T-helper 1 cell (primary cell): ENCODE results near the gene MT1H.
A peak's percentile ranks its signal among the peaks of the same experiment; 100 is the strongest.
"Not testable (repeated sequence)": the region's sequence is repeated elsewhere in the genome, so short reads cannot be mapped to it uniquely, and the experiment has no call there.

Experiments used
- DNase-seq, 5 donors: peaks; one replicate each; pipeline ENCODE4 v3.0.0-alpha.2; 2012 to 2020

The MT1H gene

GRCh38 chr16:56665286-56666261 lies 4.0 kb upstream of the MT1H start:
- DNase-seq: not testable (repeated sequence)

- DNase-seq: peak in 1 of 5 donors; percentile 46
Measured at GRCh38 chr16:56667581-56668571, 1.7 kb upstream of the MT1H start, which contains the start of gene MT1G. MT1G (minus strand) TSS chr16:56668065; CDS start chr16:56667993, 72 bp downstream.

GRCh38 chr16:56669840-56670619 lies 416 bp downstream of the MT1H start:
- no peak for DNase-seq

DNA sequence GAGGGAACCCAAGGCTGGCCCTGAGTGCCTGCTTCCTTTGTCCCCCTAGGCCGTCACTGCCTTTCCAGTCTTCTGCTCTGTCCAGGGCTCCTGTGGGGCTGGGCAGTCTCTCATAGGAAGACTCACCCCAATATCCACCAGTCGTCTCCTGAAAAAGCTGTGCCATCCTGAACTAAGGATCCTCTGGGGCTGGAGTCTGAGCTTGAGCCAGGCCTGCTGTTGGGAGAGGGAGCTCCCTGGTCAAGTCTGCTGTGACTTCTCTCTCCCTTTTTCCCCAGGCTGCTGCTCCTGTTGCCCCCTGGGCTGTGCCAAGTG lies 963 bp downstream of the MT1H start:
- no peak for DNase-seq

- not testable (repeated sequence) for DNase-seq
Measured at GRCh38 chr16:56671691-56672090, 2.1 kb downstream of the MT1H start.

GRCh38 chr16:56672171-56672570 lies 2.6 kb downstream of the MT1H start:
- DNase-seq: not testable (repeated sequence)

DNA sequence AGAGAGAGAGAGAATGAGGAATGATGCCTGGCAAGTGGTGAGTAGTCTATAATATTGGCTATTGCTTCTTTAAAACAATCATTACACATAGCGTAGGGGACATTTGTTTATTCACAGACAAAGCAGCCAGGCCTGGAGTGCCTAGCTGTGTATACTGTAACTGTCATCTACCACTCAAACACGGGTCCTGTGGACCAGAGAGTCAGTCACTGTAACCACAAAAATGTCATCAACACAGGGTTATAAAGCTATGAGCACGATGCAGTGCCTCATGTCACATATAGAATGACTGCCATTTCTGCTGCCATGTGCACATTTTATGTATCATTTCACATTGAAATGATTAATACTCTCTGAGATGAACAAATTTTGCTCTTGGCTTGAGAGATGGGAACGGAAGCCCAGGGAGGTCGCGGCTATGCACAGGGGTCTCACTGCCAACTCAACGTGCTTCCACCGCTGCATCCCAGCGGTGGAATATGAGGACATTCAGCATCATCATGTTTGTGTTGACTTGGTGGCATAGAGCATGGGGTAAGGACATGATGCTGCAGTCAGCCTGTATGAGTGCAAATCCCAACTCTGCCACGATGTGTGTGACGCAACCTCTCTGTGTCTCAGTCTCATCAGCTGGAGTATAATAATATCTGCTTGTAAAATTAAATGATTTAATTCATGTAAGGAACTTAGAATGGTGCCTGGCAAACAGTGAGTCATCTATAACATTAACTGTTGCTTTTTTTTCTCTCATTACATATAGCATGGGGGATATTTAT lies 3.3 kb downstream of the MT1H start:
- DNase-seq: no peak

GRCh38 chr16:56673921-56674320 lies 4.3 kb downstream of the MT1H start:
- DNase-seq: no peak

DNA sequence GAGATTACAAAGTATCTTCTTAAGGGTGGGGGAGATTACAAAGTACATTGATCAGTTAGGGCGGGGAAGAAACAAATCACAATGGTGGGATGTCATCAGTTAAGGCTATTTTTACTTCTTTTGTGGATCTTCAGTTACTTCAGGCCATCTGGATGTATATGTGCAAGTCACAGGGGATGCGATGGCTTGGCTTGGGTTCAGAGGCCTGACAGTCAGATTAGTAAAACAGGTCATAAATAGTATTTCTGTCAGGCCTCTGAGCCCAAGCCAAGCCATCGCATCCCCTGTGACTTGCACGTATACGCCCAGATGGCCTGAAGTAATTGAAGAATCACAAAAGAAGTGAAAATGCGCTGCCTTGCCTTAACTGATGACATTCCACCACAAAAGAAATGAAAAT lies 5.0 kb downstream of the MT1H start:
- DNase-seq: not testable (repeated sequence)

DNA sequence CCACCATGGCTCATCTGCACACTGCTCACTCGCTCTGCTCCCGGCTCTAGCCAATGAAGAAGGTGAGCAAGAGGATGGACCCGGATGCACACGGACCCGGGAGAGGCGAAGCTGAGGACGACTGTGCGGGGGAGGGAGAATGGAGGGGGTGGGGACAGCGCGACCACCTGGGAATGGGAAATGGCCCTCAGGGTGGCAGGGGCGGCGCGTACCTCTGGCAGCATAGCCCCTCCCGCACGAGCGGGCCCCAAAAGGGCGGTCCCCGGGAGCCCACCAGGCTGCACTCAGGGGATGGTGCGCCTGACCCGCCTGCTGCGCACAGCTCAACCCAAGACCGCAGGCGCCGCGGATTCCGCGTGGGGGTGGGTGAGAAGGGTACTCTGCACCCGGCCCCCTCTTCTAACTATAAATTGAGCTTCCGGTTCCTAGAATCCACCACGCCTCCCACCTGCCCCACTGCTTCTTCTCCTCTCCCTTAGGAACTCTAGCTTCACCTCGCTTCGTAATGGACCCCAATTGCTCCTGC lies 6.1 kb downstream of the MT1H start:
- DNase-seq: peak in 2 of 5 donors; percentile 24 to 26

GRCh38 chr16:56677474-56677873 lies 7.9 kb downstream of the MT1H start:
- DNase-seq: no peak

DNA sequence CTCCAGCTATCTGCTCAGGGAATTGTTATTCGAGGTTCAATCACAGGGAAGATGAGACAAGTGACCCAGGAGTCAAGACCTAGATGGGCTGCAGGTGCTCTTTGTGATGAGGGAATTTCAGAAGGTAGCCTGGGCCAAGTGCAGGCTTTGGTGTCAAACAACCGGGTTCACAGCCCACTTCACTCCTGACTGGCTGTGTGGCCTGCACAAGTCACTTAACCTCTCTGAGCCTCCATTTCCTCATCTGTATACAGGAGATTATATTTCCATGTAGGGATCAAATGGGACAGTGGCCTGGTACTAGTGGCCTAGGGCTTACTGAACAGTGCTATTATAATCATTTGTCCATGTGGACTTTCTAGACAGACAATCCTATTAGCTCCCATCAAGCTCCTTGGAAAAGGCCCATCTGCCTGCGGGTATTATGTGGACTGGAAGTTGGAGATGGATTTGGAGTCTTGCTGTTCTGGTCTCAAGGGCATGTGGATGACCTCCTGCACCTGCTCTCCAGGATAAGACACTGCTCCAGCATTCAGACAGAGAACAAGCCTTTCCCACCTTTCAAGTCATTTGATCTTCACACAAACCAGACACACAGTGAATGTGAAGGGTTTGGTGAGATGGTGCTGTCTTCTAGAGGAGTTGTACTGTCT lies 9.6 kb downstream of the MT1H start:
- DNase-seq: no peak

DNA sequence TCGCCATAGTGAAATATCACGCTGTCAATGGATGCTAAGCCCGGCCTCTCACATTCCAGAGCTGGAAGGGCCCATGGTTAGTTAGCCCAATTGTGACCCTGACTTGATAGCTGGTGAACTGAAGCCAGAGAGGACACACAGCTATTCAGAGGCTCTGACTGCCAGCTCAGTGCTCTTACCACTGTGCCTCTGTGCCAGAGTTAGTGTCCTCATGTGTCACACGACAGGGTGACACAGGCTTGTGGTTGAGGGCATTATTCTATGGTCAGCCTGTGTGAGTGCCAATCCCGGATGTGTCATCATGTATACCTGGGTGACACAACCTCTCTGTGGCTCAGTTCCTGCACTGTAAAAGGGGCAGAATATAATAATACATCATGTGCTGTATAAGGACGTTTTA lies 10.2 kb downstream of the MT1H start:
- DNase-seq: no peak

GRCh38 chr16:56681939-56682702 lies 12.5 kb downstream of the MT1H start, which contains the start of gene MT1X:
MT1X (plus strand) TSS chr16:56682470; CDS start chr16:56682541, 71 bp downstream.
- peak; percentile 66 to 91 (median 78) for DNase-seq

DNA sequence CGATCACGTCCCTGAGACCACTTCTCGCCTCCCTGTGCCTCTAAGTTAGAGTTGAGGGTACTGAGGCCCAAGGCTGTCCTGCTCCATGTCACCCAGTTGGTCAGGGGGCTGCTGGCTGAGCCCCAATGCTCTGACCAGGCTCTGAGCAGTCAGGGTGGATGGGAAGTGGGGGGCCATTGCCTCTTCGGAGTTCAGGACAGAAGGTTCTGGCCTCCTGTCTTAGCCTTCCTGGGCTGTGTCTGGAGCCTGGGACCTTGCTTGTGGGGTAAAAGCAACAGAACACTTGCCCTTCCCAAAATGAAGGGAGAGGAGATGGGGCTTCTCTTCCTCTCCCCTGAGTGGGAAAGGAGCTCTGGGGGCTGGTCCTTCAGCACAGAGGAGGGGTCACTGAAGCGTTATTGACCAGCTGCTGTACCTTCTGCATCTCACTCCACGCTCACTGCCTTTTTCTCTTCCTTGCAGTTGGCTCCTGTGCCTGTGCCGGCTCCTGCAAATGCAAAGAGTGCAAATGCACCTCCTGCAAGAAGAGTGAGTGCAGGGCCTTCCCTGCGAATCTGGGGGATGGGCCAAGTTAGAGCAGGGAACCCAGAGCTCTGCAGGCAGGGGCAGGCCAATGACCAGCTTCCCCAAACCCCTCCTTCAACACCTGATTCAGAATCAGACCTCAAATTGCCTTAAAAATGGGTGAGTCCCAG lies 13.2 kb downstream of the MT1H start:
- no peak for DNase-seq

- no peak for DNase-seq
Measured at GRCh38 chr16:56683424-56684172, 14.0 kb downstream of the MT1H start.

DNA sequence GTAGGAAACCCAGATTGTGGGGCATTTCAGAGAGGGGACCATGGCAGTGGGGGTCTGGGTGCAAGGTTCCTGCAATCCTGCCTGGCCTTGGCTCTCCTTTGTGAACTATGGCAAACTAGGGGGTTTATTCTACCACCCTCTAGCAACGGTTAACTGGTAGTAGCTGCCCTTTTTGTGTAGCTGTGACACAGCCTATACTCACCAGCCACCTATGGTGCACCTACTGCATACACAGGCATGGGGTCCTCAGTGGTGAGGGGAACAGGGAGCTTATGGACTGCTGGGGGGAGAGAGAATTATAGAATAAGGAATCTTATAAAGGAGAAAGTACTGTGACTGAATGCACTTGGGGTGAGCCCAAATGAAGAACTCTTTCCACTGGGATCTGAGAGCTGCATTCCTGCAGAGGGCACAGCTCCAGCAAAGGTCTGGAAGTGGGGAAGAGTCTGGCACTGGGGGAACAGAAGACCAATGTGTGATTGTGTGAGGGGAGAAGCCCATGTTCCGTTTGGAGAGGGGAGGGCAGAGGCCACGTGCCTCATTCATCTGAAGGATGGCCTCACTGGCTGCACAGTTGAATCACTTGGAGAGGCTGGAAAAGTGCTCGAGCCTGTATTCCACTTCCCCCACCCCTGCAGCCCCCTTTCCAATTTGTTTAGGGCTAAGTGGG lies 14.8 kb downstream of the MT1H start:
- DNase-seq: no peak
